ENCODE measurements around the gene ACTR1A.

- TF ChIP-seq EZH2 (IDR thresholded peaks at IDR 0.05) (no peak), POLR2AphosphoS5 (IDR thresholded peaks at IDR 0.05; ENCODE audit: borderline replicate concordance, low read depth, low read length) (peak; percentile 72; the same call in 1 of the 2 replicates), FOXP2 (optimal IDR thresholded peaks at IDR 0.05; ENCODE audit: control extremely low read depth, extremely low read length, insufficient read depth) (no peak)
These were observed at the start of gene ACTR1A for GRCh38 chr10:102502337-102503151.

All from SK-N-MC (cell line).